GM19468 (cell line): ENCODE data around the gene GRAMD2B.
"Not testable (repeated sequence)": the region's sequence is repeated elsewhere in the genome, so short reads cannot be mapped to it uniquely, and the experiment has no call there.

Source experiments
- ATAC-seq: cut with Tn5 transposase; IDR thresholded peaks from one replicate; pipeline ENCODE4 v1.9.1; 2021; ENCODE audit warnings: mild to moderate bottlenecking, moderate library complexity, moderate number of reproducible peaks; ENCODE audit not compliant: unreplicated experiment; ENCODE audit errors: extremely low read depth

GRAMD2B gene

GRCh38 chr5:126446498-126447224 lies 23.5 kb downstream of the GRAMD2B start:
- ATAC-seq: no peak

GRCh38 chr5:126448720-126449119 lies 25.5 kb downstream of the GRAMD2B start:
- ATAC-seq: no peak

GRCh38 chr5:126449751-126450271 lies 26.6 kb downstream of the GRAMD2B start:
- peak; percentile 73 for ATAC-seq

- no peak for ATAC-seq
Observed at GRCh38 chr5:126450346-126450745, 27.1 kb downstream of the GRAMD2B start.

- ATAC-seq: no peak
Observed at GRCh38 chr5:126450907-126451306, 27.7 kb downstream of the GRAMD2B start.

GRCh38 chr5:126452477-126452876 lies 29.3 kb downstream of the GRAMD2B start:
- no peak for ATAC-seq

- ATAC-seq: no peak
Observed at GRCh38 chr5:126454081-126454480, 30.9 kb downstream of the GRAMD2B start.

GRCh38 chr5:126454535-126454934 lies 31.3 kb downstream of the GRAMD2B start:
- no peak for ATAC-seq

- ATAC-seq: no peak
Observed at GRCh38 chr5:126455264-126455663, 32.1 kb downstream of the GRAMD2B start.

GRCh38 chr5:126455728-126456127 lies 32.5 kb downstream of the GRAMD2B start:
- no peak for ATAC-seq

- no peak for ATAC-seq
Observed at GRCh38 chr5:126456217-126456820, 33.1 kb downstream of the GRAMD2B start.

GRCh38 chr5:126460459-126460858 lies 37.2 kb downstream of the GRAMD2B start:
- no peak for ATAC-seq

GRCh38 chr5:126460977-126461376 lies 37.8 kb downstream of the GRAMD2B start:
- no peak for ATAC-seq

- no peak for ATAC-seq
Observed at GRCh38 chr5:126461838-126462237, 38.6 kb downstream of the GRAMD2B start.

- ATAC-seq: peak; percentile 47
Observed at GRCh38 chr5:126462239-126463014, 39.2 kb downstream of the GRAMD2B start.

GRCh38 chr5:126464016-126464415 lies 40.8 kb downstream of the GRAMD2B start:
- no peak for ATAC-seq

GRCh38 chr5:126464959-126465358 lies 41.8 kb downstream of the GRAMD2B start:
- no peak for ATAC-seq

- no peak for ATAC-seq
Observed at GRCh38 chr5:126468091-126468490, 44.9 kb downstream of the GRAMD2B start.

GRCh38 chr5:126469536-126470316 lies 46.5 kb downstream of the GRAMD2B start:
- ATAC-seq: no peak

GRCh38 chr5:126470529-126470928 lies 47.3 kb downstream of the GRAMD2B start:
- ATAC-seq: not testable (repeated sequence)
